WERI-Rb-1 (cell line): ENCODE measurements around the gene PTGDR2.
"Not testable (repeated sequence)": the region's sequence is repeated elsewhere in the genome, so short reads cannot be mapped to it uniquely, and the experiment has no call there.

Source experiments
- DNase-seq: peaks from one replicate; pipeline ENCODE4 v3.0.0-alpha.2; 2020
- H3K27ac ChIP-seq: fragments of 250-450 bp; sonication (Bioruptor Pico); 2 replicates; pipeline ENCODE4 v1.5.1; 2020; ENCODE audit warnings: mild to moderate bottlenecking, moderate library complexity
- H3K27me3 ChIP-seq: fragments of 250-450 bp; sonication (Bioruptor Pico); 2 replicates; pipeline ENCODE4 v1.5.1; 2021; ENCODE audit warnings: mild to moderate bottlenecking, low read depth, moderate library complexity; ENCODE audit not compliant: insufficient read depth, severe bottlenecking
- H3K36me3 ChIP-seq: fragments of 250-450 bp; sonication (Bioruptor Pico); 2 replicates; pipeline ENCODE4 v1.5.1; 2020; ENCODE audit warnings: mild to moderate bottlenecking, moderate library complexity
- H3K4me3 ChIP-seq: 2 replicates; pipeline ENCODE4 v1.5.1; 2011; ENCODE audit warnings: low read depth, mild to moderate bottlenecking, control low read depth, low read length
- H3K9me3 ChIP-seq: fragments of 250-450 bp; sonication (Bioruptor Pico); 2 replicates; pipeline ENCODE4 v1.5.1; 2021; ENCODE audit warnings: mild to moderate bottlenecking, moderate library complexity; ENCODE audit not compliant: severe bottlenecking
- TF ChIP-seq, protein P1 (sequence below): IDR thresholded peaks from 2 replicates; pipeline ENCODE4 v1.5.1; 2011; ENCODE audit warnings: low read depth, mild to moderate bottlenecking, control low read depth, inconsistent platforms, low read length

PTGDR2 gene

DNA sequence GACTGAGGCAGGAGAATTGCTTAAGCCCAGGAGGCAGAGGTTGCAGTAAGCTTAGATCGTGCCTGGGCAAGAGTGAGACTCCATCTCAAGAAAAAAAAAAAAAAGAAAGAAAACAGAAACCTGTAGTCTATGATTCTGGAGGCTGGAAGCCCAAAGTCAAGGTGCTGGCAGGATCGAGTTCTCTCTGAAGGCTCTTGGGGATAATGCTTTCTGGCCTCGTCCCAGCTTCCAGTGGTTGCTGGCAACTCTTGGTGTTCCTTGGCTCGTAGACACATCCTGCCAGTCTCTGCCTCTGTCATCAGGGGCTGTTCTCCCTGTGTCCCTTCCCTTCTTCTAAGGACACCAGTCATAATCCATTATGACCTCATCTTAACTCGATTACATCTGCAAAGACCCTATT is 30.6 kb downstream of the PTGDR2 start:
- Histone ChIP-seq H3K9me3 (no peaks in the 10 kb centered on the region), H3K4me3 (no peak overlapping the region), H3K36me3 (no peaks in the 10 kb centered on the region), H3K27ac (no peak overlapping the region), H3K27me3 (no peaks in the 10 kb centered on the region)
- TF ChIP-seq, protein P1, sequence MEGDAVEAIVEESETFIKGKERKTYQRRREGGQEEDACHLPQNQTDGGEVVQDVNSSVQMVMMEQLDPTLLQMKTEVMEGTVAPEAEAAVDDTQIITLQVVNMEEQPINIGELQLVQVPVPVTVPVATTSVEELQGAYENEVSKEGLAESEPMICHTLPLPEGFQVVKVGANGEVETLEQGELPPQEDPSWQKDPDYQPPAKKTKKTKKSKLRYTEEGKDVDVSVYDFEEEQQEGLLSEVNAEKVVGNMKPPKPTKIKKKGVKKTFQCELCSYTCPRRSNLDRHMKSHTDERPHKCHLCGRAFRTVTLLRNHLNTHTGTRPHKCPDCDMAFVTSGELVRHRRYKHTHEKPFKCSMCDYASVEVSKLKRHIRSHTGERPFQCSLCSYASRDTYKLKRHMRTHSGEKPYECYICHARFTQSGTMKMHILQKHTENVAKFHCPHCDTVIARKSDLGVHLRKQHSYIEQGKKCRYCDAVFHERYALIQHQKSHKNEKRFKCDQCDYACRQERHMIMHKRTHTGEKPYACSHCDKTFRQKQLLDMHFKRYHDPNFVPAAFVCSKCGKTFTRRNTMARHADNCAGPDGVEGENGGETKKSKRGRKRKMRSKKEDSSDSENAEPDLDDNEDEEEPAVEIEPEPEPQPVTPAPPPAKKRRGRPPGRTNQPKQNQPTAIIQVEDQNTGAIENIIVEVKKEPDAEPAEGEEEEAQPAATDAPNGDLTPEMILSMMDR = no peak
- no peak for DNase-seq

DNA sequence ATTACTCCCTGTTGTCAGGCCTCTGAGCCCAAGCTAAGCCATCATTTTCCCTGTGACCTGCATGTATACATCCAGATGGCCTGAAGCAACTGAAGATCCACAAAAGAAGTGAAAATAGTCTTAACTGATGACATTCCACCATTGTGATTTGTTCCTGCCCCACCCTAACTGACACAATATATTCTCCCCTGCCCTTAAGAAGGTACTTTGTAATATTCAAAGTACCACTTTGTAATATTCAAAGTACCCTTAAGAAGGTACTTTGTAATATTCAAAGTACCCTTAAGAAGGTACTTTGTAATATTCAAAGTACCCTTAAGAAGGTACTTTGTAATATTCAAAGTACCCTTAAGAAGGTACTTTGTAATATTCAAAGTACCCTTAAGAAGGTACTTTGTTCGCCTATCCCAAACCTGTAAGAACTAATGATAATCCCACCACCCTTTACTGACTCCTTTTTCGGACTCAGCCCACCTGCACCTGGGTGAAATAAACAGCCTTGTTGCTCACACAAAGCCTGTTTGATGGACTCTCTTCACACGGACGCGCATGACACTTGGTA is 31.9 kb downstream of the PTGDR2 start:
- H3K4me3 ChIP-seq, H3K9me3 ChIP-seq, DNase-seq, H3K36me3 ChIP-seq, H3K27me3 ChIP-seq, H3K27ac ChIP-seq: not testable (repeated sequence)

DNA sequence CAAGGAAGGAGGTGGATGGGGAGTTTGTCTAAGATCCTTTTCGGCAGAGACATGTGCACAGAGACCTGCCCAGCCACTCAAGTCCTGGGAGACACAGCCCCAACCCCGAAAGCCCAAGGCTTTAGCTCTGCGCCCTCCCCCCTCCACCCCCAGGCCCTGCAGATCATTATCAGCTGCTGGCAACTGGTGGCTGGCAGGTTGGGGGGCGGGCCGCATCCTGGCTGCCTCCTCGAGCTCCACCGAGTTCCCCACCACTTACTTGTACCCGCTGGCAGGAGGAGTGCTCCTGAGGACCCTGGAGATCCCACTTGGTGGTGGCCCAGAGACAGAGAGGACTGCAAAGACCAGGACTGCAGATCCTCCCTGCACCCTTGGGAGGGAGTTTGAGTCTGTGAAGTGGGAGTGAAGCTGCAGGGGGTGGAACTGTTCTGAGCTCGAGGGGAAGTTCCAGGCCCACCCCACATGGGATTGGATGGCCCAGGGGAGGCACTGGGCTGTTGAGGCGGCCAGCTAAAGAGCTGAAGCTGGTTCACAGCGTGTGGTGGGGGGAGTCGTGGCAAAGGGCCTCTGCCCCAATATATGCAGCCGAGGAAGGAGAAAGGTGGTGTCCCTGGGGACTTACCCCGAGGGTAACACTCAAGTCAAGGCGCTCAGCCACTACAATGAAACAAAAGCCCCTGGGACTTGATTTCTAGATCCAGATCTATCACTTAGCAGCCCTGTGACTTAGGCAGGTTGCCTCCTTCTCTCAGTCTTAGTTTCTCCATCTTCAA is 33.7 kb downstream of the PTGDR2 start:
- no peak overlapping the region for H3K4me3 ChIP-seq
- H3K27ac ChIP-seq = no peak overlapping the region
- no peaks in the 10 kb centered on the region for H3K27me3 ChIP-seq
- H3K9me3 ChIP-seq = peaks cover 2% of the 10 kb centered on the region
- TF ChIP-seq, protein P1 = no peak
- H3K36me3 ChIP-seq = no peaks in the 10 kb centered on the region
- no peak for DNase-seq

DNA sequence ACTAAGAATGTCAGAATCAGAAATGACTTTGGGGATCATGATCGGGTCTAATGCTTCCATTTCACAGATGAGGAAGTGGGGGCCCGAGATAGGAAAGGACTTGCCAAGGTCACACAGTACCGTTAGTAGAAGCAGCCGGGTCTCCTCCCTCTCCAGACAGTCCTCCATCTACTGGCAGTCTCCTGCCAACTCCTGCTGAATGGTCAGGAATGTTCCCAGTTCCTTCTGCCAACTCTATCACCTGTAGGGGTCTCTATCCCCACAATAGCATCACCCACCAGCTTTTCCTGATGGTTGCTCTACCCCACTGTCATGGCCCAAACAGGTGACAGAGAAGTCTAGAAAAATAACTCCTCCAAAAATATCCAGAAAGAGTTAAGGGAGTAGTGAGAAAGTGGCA is 37.7 kb downstream of the PTGDR2 start:
- peaks cover 7% of the 10 kb centered on the region for H3K9me3 ChIP-seq
- no peak overlapping the region for H3K27ac ChIP-seq
- TF ChIP-seq, protein P1 = no peak
- H3K4me3 ChIP-seq = no peak overlapping the region
- no peaks in the 10 kb centered on the region for H3K36me3 ChIP-seq
- DNase-seq = no peak
- H3K27me3 ChIP-seq = no peaks in the 10 kb centered on the region

DNA sequence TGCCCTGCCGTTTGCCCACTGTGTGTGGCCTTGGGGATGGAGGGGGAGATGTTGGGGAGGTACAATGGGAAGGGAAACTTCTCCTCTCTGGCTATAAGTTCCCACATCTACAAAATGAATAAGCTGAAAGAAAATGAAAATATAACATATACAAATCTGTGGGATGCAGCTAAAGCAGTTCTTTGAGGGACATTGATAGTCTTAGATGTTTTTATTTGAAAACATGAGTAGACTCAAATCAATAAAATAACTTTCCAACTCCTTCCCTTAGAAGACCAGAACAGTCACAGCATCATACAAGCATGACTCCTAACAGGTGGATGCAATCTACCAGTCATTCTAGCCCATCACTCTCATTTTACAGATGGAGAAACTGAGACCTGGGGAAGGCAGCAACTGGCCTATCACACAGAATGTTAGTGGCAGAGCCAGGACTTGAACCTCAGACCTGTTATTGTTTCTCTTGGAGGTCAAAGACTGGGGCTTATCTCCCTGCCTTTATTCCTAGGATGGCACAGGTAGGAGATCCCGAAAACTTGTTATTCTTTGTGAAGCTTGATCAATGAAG is 39.1 kb downstream of the PTGDR2 start:
- no peak overlapping the region for H3K4me3 ChIP-seq
- H3K9me3 ChIP-seq = peaks cover 7% of the 10 kb centered on the region
- H3K36me3 ChIP-seq = no peaks in the 10 kb centered on the region
- TF ChIP-seq, protein P1 = no peak
- no peak for DNase-seq
- H3K27ac ChIP-seq = no peak overlapping the region
- H3K27me3 ChIP-seq = no peaks in the 10 kb centered on the region

DNA sequence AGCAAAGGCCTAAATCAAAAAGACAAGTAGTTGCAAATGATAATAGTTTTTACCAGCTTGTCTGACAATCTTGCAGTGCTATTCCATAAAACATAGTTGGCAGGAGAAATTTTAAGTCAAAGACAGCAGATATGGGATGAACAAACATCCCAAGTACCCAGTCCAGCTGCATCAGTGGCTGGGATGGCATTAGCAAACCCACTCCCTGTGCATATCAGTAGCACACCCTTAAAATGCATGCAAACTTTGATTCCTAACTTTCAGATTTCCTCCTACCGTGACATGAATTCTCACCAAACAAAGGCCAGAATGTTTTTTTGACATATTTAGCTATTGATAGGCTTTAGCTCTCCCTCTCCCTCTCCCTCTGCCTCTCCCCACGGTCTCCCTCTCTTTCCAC is 41.6 kb downstream of the PTGDR2 start:
- TF ChIP-seq, protein P1 = no peak

More for the DNA sequence above, 41.6 kb downstream of the PTGDR2 start:
- Histone ChIP-seq H3K27ac (no peak overlapping the region), H3K9me3 (peaks cover 7% of the 10 kb centered on the region), H3K4me3 (no peak overlapping the region), H3K36me3 (no peaks in the 10 kb centered on the region), H3K27me3 (no peaks in the 10 kb centered on the region)
- no peak for DNase-seq
